ENCODE measurements around the gene MED20.

MED20 gene

GRCh38 chr6:41874741-41875140, 46.2 kb downstream of the MED20 start:
- Histone ChIP-seq H3K36me3 (ENCODE audit: control insufficient read depth, low read depth, low read length) (peaks cover 6% of the 10 kb centered on the region), H3K27me3 (ENCODE audit: control insufficient read depth, insufficient read depth, low read length) (no peaks in the 10 kb centered on the region)

GRCh38 chr6:41872147-41872546, 48.8 kb downstream of the MED20 start:
- Histone ChIP-seq H3K27ac (ENCODE audit: low read length) (no peak overlapping the region), H3K9me3 (ENCODE audit: control insufficient read depth, low read depth, low read length) (no peaks in the 10 kb centered on the region), H3K4me1 (ENCODE audit: control insufficient read depth, low read depth, low read length) (no peaks in the 10 kb centered on the region), H3K4me3 (ENCODE audit: low read length) (no peak overlapping the region), H3K36me3 (ENCODE audit: control insufficient read depth, low read depth, low read length) (peaks cover 6% of the 10 kb centered on the region), H3K27me3 (ENCODE audit: control insufficient read depth, insufficient read depth, low read length) (no peaks in the 10 kb centered on the region), H3K9ac (ENCODE audit: low read length) (no peak overlapping the region)

More at GRCh38 chr6:41874741-41875140, 46.2 kb downstream of the MED20 start:
- Histone ChIP-seq H3K9ac (ENCODE audit: low read length) (no peak overlapping the region), H3K4me3 (ENCODE audit: low read length) (no peak overlapping the region), H3K9me3 (ENCODE audit: control insufficient read depth, low read depth, low read length) (no peaks in the 10 kb centered on the region), H3K4me1 (ENCODE audit: control insufficient read depth, low read depth, low read length) (no peaks in the 10 kb centered on the region), H3K27ac (ENCODE audit: low read length) (no peak overlapping the region)

GRCh38 chr6:41871691-41872090, 49.2 kb downstream of the MED20 start:
- Histone ChIP-seq H3K36me3 (ENCODE audit: control insufficient read depth, low read depth, low read length) (peaks cover 6% of the 10 kb centered on the region), H3K4me1 (ENCODE audit: control insufficient read depth, low read depth, low read length) (no peaks in the 10 kb centered on the region), H3K9me3 (ENCODE audit: control insufficient read depth, low read depth, low read length) (no peaks in the 10 kb centered on the region), H3K4me3 (ENCODE audit: low read length) (no peak overlapping the region), H3K27ac (ENCODE audit: low read length) (no peak overlapping the region), H3K27me3 (ENCODE audit: control insufficient read depth, insufficient read depth, low read length) (no peaks in the 10 kb centered on the region), H3K9ac (ENCODE audit: low read length) (no peak overlapping the region)

GRCh38 chr6:41859356-41859755, 61.6 kb downstream of the MED20 start:
- no peaks in the 10 kb centered on the region for H3K36me3 ChIP-seq (ENCODE audit: control insufficient read depth, low read depth, low read length)
- no peaks in the 10 kb centered on the region for H3K27me3 ChIP-seq (ENCODE audit: control insufficient read depth, insufficient read depth, low read length)
- no peaks in the 10 kb centered on the region for H3K4me1 ChIP-seq (ENCODE audit: control insufficient read depth, low read depth, low read length)
- H3K4me3 ChIP-seq (ENCODE audit: low read length) = no peak overlapping the region
- H3K9ac ChIP-seq (ENCODE audit: low read length) = no peak overlapping the region
- no peak overlapping the region for H3K27ac ChIP-seq (ENCODE audit: low read length)
- H3K9me3 ChIP-seq (ENCODE audit: control insufficient read depth, low read depth, low read length) = no peaks in the 10 kb centered on the region

- no peak overlapping the region for H3K4me3 ChIP-seq (ENCODE audit: low read length)
- H3K9me3 ChIP-seq (ENCODE audit: control insufficient read depth, low read depth, low read length) = no peaks in the 10 kb centered on the region
- H3K27me3 ChIP-seq (ENCODE audit: control insufficient read depth, insufficient read depth, low read length) = no peaks in the 10 kb centered on the region
Observed at GRCh38 chr6:41858703-41859102, 62.2 kb downstream of the MED20 start.

More at GRCh38 chr6:41858703-41859102, 62.2 kb downstream of the MED20 start:
- no peaks in the 10 kb centered on the region for H3K4me1 ChIP-seq (ENCODE audit: control insufficient read depth, low read depth, low read length)
- H3K9ac ChIP-seq (ENCODE audit: low read length) = no peak overlapping the region
- H3K27ac ChIP-seq (ENCODE audit: low read length) = no peak overlapping the region
- H3K36me3 ChIP-seq (ENCODE audit: control insufficient read depth, low read depth, low read length) = no peaks in the 10 kb centered on the region
